HG03280 (cell line): ENCODE measurements around the gene INSIG1.

ENCODE experiments used
- ATAC-seq: cut with Tn5 transposase; IDR thresholded peaks from one replicate; pipeline ENCODE4 v1.9.1; 2021; ENCODE audit warnings: mild to moderate bottlenecking, moderate library complexity; ENCODE audit not compliant: unreplicated experiment

Gene INSIG1

GRCh38 chr7:155344618-155345433, 47.1 kb downstream of the INSIG1 start:
- peak; percentile 87 for ATAC-seq

- ATAC-seq: peak; percentile 2
Measured at GRCh38 chr7:155345490-155345889, 47.8 kb downstream of the INSIG1 start.

GRCh38 chr7:155346285-155346684, 48.6 kb downstream of the INSIG1 start:
- ATAC-seq: no peak

- no peak for ATAC-seq
Measured at GRCh38 chr7:155348806-155349205, 51.1 kb downstream of the INSIG1 start.

- no peak for ATAC-seq
Measured at GRCh38 chr7:155349601-155350331, 52.1 kb downstream of the INSIG1 start.

- ATAC-seq: no peak
Measured at GRCh38 chr7:155351120-155351870, 53.6 kb downstream of the INSIG1 start.

GRCh38 chr7:155352076-155352752, 54.5 kb downstream of the INSIG1 start:
- ATAC-seq: no peak

- no peak for ATAC-seq
Measured at GRCh38 chr7:155352753-155353115, 55.1 kb downstream of the INSIG1 start.

GRCh38 chr7:155353256-155353897, 55.7 kb downstream of the INSIG1 start:
- ATAC-seq: no peak

GRCh38 chr7:155354371-155355048, 56.8 kb downstream of the INSIG1 start:
- ATAC-seq: no peak

GRCh38 chr7:155355176-155355575, 57.5 kb downstream of the INSIG1 start:
- ATAC-seq: no peak

GRCh38 chr7:155355745-155356144, 58.1 kb downstream of the INSIG1 start:
- ATAC-seq: no peak

GRCh38 chr7:155356323-155357105, 58.8 kb downstream of the INSIG1 start:
- ATAC-seq: no peak

- ATAC-seq: no peak
Measured at GRCh38 chr7:155357573-155358041, 59.9 kb downstream of the INSIG1 start.

- ATAC-seq: no peak
Measured at GRCh38 chr7:155358066-155358947, 60.6 kb downstream of the INSIG1 start.

GRCh38 chr7:155358948-155359712, 61.5 kb downstream of the INSIG1 start:
- ATAC-seq: no peak
